HCT116 (cell line): ENCODE data around the gene COBL.

Experiments used
- CEBPB ChIP-seq: IDR thresholded peaks from 2 replicates; pipeline ENCODE4 v1.6.1; 2012; ENCODE audit warnings: low read depth
- EZH2 ChIP-seq: fragments of 200-600 bp; sonication (generic); IDR thresholded peaks from 2 replicates; pipeline ENCODE4 v1.6.1; 2017; ENCODE audit warnings: antibody characterized with exemption, mixed run types
- JUND ChIP-seq: IDR thresholded peaks from 2 replicates; pipeline ENCODE4 v1.6.1; 2012
- POLR2A ChIP-seq: IDR thresholded peaks from 2 replicates; pipeline ENCODE4 v1.7.0; 2011; ENCODE audit warnings: borderline replicate concordance; ENCODE audit not compliant: insufficient read depth, insufficient read length; ENCODE audit errors: extremely low read depth
- POLR2AphosphoS5 ChIP-seq: IDR thresholded peaks from 2 replicates; pipeline ENCODE4 v1.6.1; 2011; ENCODE audit warnings: mild to moderate bottlenecking, low read depth, low read length, moderate library complexity
- TF ChIP-seq, protein P1 (sequence below), 3 experiments: fragments of 200-600 bp in 1 of 3; sonication (generic) in 1 of 3; IDR thresholded peaks in 2 of 3; conservative IDR thresholded peaks in 1 of 3; 2 replicates each; pipeline ENCODE4 v1.5.1; 2012 to 2017; ENCODE audit warnings: low read depth in 2 of 3, low read length in 2 of 3, antibody characterized with exemption in 1 of 3, borderline replicate concordance in 1 of 3, control low read depth in 1 of 3, mild to moderate bottlenecking in 1 of 3, mixed read lengths in 1 of 3, mixed run types in 1 of 3, moderate library complexity in 1 of 3; ENCODE audit not compliant: insufficient read depth in 1 of 3

DNA sequence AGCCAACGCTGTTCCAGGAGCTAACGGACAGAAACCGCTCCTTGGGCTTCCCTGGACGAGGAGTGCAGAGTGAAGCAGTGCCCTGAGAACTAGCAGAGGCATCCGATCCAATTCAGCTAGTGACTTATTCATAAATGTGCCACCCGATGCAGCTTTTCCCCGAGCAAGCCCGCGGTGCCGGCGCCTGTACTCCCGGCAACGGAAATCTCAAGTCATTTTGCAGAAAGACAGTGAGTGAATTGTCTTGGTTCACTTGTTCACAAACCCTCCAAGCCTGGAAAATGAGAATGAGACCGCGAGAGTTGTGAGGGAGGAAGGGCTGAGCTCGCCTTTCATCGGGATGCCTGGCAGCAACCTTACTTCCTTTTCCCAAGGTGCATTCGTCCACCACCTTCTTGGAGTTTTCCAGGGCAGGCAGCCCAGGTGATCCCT lies 87.5 kb downstream of the COBL start:
- TF ChIP-seq POLR2A (no peak), JUND (no peak), EZH2 (no peak), CEBPB (no peak), POLR2AphosphoS5 (no peak)
- TF ChIP-seq, protein P1, sequence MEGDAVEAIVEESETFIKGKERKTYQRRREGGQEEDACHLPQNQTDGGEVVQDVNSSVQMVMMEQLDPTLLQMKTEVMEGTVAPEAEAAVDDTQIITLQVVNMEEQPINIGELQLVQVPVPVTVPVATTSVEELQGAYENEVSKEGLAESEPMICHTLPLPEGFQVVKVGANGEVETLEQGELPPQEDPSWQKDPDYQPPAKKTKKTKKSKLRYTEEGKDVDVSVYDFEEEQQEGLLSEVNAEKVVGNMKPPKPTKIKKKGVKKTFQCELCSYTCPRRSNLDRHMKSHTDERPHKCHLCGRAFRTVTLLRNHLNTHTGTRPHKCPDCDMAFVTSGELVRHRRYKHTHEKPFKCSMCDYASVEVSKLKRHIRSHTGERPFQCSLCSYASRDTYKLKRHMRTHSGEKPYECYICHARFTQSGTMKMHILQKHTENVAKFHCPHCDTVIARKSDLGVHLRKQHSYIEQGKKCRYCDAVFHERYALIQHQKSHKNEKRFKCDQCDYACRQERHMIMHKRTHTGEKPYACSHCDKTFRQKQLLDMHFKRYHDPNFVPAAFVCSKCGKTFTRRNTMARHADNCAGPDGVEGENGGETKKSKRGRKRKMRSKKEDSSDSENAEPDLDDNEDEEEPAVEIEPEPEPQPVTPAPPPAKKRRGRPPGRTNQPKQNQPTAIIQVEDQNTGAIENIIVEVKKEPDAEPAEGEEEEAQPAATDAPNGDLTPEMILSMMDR (IDR thresholded peaks at IDR 0.05 in 2 of 3, conservative IDR thresholded peaks at IDR 0.05 in 1 of 3; ENCODE audit: borderline replicate concordance in 1 of 3, insufficient read depth in 1 of 3, low read depth in 2 of 3, low read length in 2 of 3): no peak
